Stimulated activated CD4-positive, alpha-beta T cell treated with anti-CD3 and anti-CD28 coated beads, Interleukin-12 subunit alpha, Interleukin-12 subunit beta, amount 100 ng/mL, for 4 hours (primary cell): Measurements from ENCODE around the gene ATP5PB.

ENCODE experiments used
- DNase-seq: peaks from one replicate; pipeline ENCODE4 v3.0.0-alpha.2; 2020

Gene ATP5PB

GRCh38 chr1:111511370-111511769, 62.1 kb downstream of the ATP5PB start:
- DNase-seq, result no peak
